Suprapubic skin (tissue), 4 donors: Measurements from ENCODE around the gene WDR86.

Source experiments
- POLR2A ChIP-seq, 2 donors: fragments of 450-650 bp; IDR thresholded peaks; one replicate each; pipeline ENCODE4 v1.6.1; 2017; ENCODE audit warnings: antibody characterized with exemption in 2 of 2, mild to moderate bottlenecking in 2 of 2, moderate library complexity in 2 of 2
- POLR2AphosphoS5 ChIP-seq, 3 donors: sonication (generic); formaldehyde crosslinking; IDR thresholded peaks; one replicate each; pipeline ENCODE4 v1.6.1; 2017; ENCODE audit warnings: antibody characterized with exemption in 3 of 3
- TF ChIP-seq, protein P1 (sequence below), 2 donors: fragments of 200-600 bp in 1 of 2; fragments of 450-650 bp in 1 of 2; sonication (generic) in 1 of 2; IDR thresholded peaks; one replicate each; pipeline ENCODE4 v1.5.1; 2016 to 2019; ENCODE audit warnings: antibody characterized with exemption in 2 of 2, mild to moderate bottlenecking in 1 of 2, moderate library complexity in 1 of 2

DNA sequence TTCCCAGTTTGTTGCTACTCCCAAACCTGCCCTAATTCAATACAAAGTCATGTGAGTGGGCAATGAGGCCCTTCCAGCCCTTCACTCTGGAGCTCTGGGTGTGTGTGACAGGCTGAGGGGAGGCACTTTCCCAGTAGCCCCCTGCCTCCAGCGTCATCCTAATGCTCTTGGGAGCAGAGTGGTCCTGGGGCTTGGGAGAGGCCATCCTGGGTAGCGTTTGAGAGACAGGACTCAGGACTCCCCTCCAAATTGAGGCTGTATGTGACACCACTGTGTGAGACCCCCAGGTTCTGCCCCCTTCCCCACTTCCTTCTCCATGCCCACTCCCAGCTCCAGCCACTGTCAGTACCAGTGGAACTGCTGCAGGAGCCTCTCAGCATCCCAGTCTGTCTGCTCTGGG, 36.6 kb upstream of the WDR86 start:
- no peak for TF ChIP-seq POLR2A (IDR thresholded peaks at IDR 0.05)
- TF ChIP-seq, protein P1, sequence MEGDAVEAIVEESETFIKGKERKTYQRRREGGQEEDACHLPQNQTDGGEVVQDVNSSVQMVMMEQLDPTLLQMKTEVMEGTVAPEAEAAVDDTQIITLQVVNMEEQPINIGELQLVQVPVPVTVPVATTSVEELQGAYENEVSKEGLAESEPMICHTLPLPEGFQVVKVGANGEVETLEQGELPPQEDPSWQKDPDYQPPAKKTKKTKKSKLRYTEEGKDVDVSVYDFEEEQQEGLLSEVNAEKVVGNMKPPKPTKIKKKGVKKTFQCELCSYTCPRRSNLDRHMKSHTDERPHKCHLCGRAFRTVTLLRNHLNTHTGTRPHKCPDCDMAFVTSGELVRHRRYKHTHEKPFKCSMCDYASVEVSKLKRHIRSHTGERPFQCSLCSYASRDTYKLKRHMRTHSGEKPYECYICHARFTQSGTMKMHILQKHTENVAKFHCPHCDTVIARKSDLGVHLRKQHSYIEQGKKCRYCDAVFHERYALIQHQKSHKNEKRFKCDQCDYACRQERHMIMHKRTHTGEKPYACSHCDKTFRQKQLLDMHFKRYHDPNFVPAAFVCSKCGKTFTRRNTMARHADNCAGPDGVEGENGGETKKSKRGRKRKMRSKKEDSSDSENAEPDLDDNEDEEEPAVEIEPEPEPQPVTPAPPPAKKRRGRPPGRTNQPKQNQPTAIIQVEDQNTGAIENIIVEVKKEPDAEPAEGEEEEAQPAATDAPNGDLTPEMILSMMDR (IDR thresholded peaks at IDR 0.05): no peak
- TF ChIP-seq POLR2AphosphoS5 (IDR thresholded peaks at IDR 0.05): no peak
